GM12892 (cell line): ENCODE results near the gene LRRC3C.

Source experiments
- POLR2A ChIP-seq: IDR thresholded peaks from 2 replicates; pipeline ENCODE4 v1.6.1; 2011; ENCODE audit warnings: low read depth, low read length, control low read depth
- POLR2AphosphoS5 ChIP-seq: IDR thresholded peaks from 2 replicates; pipeline ENCODE4 v1.6.1; 2011; ENCODE audit warnings: low read depth, low read length, control low read depth

GRCh38 chr17:39968761-39969160 is 41.2 kb downstream of the LRRC3C start:
- TF ChIP-seq POLR2AphosphoS5, result no peak
- no peak for TF ChIP-seq POLR2A
